H1 (cell line): ENCODE measurements around the gene ZNF879. TPM values are rescaled to one million over a fixed set of nuclear protein-coding genes. Genes with fewer than 3 reads are reported as not detected.

Experiments
- CTCF ChIA-PET: fragments of 300-600 bp; sonication (Branson Sonifier 250); formaldehyde crosslinking; loops from one replicate; lab custom pipeline; 2021; ENCODE audit not compliant: partially characterized antibody; lab: Charles Lee
- POLR2A ChIA-PET: fragments of 300-600 bp; sonication (Branson Sonifier 250); formaldehyde crosslinking; loops from one replicate; lab custom pipeline; 2021; ENCODE audit warnings: inconsistent platforms; ENCODE audit not compliant: partially characterized antibody; lab: Charles Lee
- DNase-seq, 2 experiments: peaks; one replicate each; pipeline versions ENCODE4 v3.0.0 to v3.0.0-alpha.2; 2010 to 2022; ENCODE audit warnings: low spot score in 2 of 2, low read depth in 1 of 2, mixed read lengths in 1 of 2
- FAIRE-seq: peaks from 2 replicates; lab custom pipeline; 2011; peaks lifted over from hg19 to GRCh38; lab: Jason Lieb, UNC
- H2AFZ ChIP-seq: 2 replicates; pipeline ENCODE4 v1.8.1; 2012; ENCODE audit warnings: low read length, inconsistent platforms
- H2AK5ac ChIP-seq: 2 replicates; pipeline ENCODE4 v1.6.1; 2013; ENCODE audit warnings: low read depth, low read length
- H2BK120ac ChIP-seq: replicated peaks from 2 replicates; pipeline ENCODE3; 2013; ENCODE audit warnings: low read depth, low read length, inconsistent platforms
- H2BK12ac ChIP-seq: 2 replicates; pipeline ENCODE4 v1.6.1; 2013; ENCODE audit warnings: low read depth, low read length
- H2BK15ac ChIP-seq: 2 replicates; pipeline ENCODE4 v1.6.1; 2013; ENCODE audit warnings: low read length
- H2BK20ac ChIP-seq: 2 replicates; pipeline ENCODE4 v1.6.1; 2013; ENCODE audit warnings: low read length
- H2BK5ac ChIP-seq: 2 replicates; pipeline ENCODE4 v1.6.1; 2013; ENCODE audit warnings: low read depth, low read length
- H3K14ac ChIP-seq: 2 replicates; pipeline ENCODE4 v1.6.1; 2013; ENCODE audit warnings: inconsistent platforms; ENCODE audit not compliant: insufficient read length
- H3K18ac ChIP-seq: 2 replicates; pipeline ENCODE4 v1.6.1; 2013; ENCODE audit warnings: low read length; ENCODE audit errors: extremely low read depth
- H3K23ac ChIP-seq: 2 replicates; pipeline ENCODE4 v1.6.1; 2013; ENCODE audit warnings: inconsistent platforms; ENCODE audit not compliant: insufficient read length
- H3K23me2 ChIP-seq: 2 replicates; pipeline ENCODE4 v1.6.1; 2013; ENCODE audit warnings: low read depth, low read length
- H3K27ac ChIP-seq: 2 replicates; pipeline ENCODE4 v1.6.1; 2011; ENCODE audit warnings: low read depth, low read length, inconsistent platforms
- H3K27me3 ChIP-seq, 4 experiments: replicated peaks in 1 of 4; 1 replicate in 1 of 4; 2 replicates in 3 of 4; pipeline versions ENCODE4 v1.6.1 to v1.8.1; 2011 to 2013; ENCODE audit warnings: low read length in 3 of 4, mild to moderate bottlenecking in 3 of 4, inconsistent platforms in 2 of 4, mixed read lengths in 2 of 4, moderate library complexity in 1 of 4; ENCODE audit not compliant: control insufficient read depth in 3 of 4, insufficient read depth in 3 of 4; ENCODE audit errors: extremely low read depth in 1 of 4
- H3K36me3 ChIP-seq, 4 experiments: 2 replicates each; pipeline versions ENCODE4 v1.6.1 to v1.8.1; 2011 to 2013; ENCODE audit warnings: mild to moderate bottlenecking in 4 of 4, low read length in 3 of 4, moderate library complexity in 2 of 4, control low read depth in 1 of 4, inconsistent platforms in 1 of 4; ENCODE audit not compliant: insufficient read depth in 4 of 4, control insufficient read depth in 2 of 4
- H3K4ac ChIP-seq: replicated peaks from 2 replicates; pipeline ENCODE3; 2013; ENCODE audit warnings: low read length, low read depth, mixed read lengths, inconsistent platforms; ENCODE audit not compliant: insufficient read length
- H3K4me1 ChIP-seq, 4 experiments: replicated peaks in 1 of 4; 1 replicate in 1 of 4; 2 replicates in 3 of 4; pipeline versions ENCODE4 v1.6.1 to v1.8.1; 2011 to 2013; ENCODE audit warnings: low read length in 3 of 4, inconsistent platforms in 2 of 4, mixed read lengths in 1 of 4; ENCODE audit not compliant: insufficient read depth in 4 of 4, control insufficient read depth in 3 of 4
- H3K4me2 ChIP-seq, 2 experiments: 2 replicates each; pipeline versions ENCODE4 v1.6.1 to v1.8.1; 2011 to 2013; ENCODE audit warnings: low read depth in 2 of 2, low read length in 2 of 2, control low read depth in 1 of 2, inconsistent platforms in 1 of 2, mild to moderate bottlenecking in 1 of 2; ENCODE audit not compliant: insufficient read depth in 1 of 2
- H3K4me3 ChIP-seq, 4 experiments: fragments of 200-600, 300-600 bp in 1 of 4; sonication (generic), shearing (Covaris generic), sonication (Bioruptor Twin) in 1 of 4; 2 replicates each; pipeline versions ENCODE4 v1.5.1 to v1.8.1; 2011 to 2016; ENCODE audit warnings: low read length in 4 of 4, low read depth in 3 of 4, control low read depth in 2 of 4, inconsistent platforms in 2 of 4, mild to moderate bottlenecking in 2 of 4, mixed read lengths in 1 of 4, moderate library complexity in 1 of 4; ENCODE audit not compliant: insufficient read depth in 2 of 4; ENCODE audit errors: extremely low read depth in 1 of 4
- H3K56ac ChIP-seq: replicated peaks from 2 replicates; pipeline ENCODE3; 2013; ENCODE audit warnings: low read depth, mild to moderate bottlenecking, mixed read lengths, low read length, inconsistent platforms; ENCODE audit not compliant: insufficient read length
- H3K79me1 ChIP-seq: 2 replicates; pipeline ENCODE4 v1.6.1; 2013; ENCODE audit warnings: low read depth, low read length, control low read depth
- H3K79me2 ChIP-seq, 2 experiments: 2 replicates each; pipeline versions ENCODE4 v1.6.1 to v1.8.1; 2012 to 2013; ENCODE audit warnings: low read length in 2 of 2, mild to moderate bottlenecking in 2 of 2, inconsistent platforms in 1 of 2; ENCODE audit not compliant: insufficient read depth in 2 of 2, control insufficient read depth in 1 of 2
- H3K9ac ChIP-seq, 4 experiments: replicated peaks in 1 of 4; 1 replicate in 1 of 4; 2 replicates in 3 of 4; pipeline versions ENCODE4 v1.6.1 to v1.8.1; 2011 to 2013; ENCODE audit warnings: low read depth in 3 of 4, low read length in 3 of 4, control low read depth in 2 of 4, mild to moderate bottlenecking in 2 of 4, moderate library complexity in 2 of 4, inconsistent platforms in 1 of 4; ENCODE audit errors: extremely low read depth in 1 of 4
- H3K9me3 ChIP-seq, 2 experiments: 2 replicates each; pipeline versions ENCODE4 v1.6.1 to v1.8.1; 2012 to 2013; ENCODE audit warnings: mild to moderate bottlenecking in 2 of 2, moderate library complexity in 2 of 2, control low read depth in 1 of 2, inconsistent platforms in 1 of 2, low read depth in 1 of 2, low read length in 1 of 2, mixed read lengths in 1 of 2; ENCODE audit not compliant: insufficient read depth in 2 of 2
- H4K20me1 ChIP-seq, 2 experiments: replicated peaks in 1 of 2; 2 replicates each; pipeline versions ENCODE3 to v1.8.1; 2011 to 2013; ENCODE audit warnings: inconsistent platforms in 2 of 2, low read length in 2 of 2, mild to moderate bottlenecking in 1 of 2; ENCODE audit not compliant: insufficient read depth in 2 of 2, control insufficient read depth in 1 of 2
- H4K5ac ChIP-seq: 2 replicates; pipeline ENCODE4 v1.6.1; 2013; ENCODE audit warnings: low read length, low read depth, mixed read lengths, inconsistent platforms; ENCODE audit not compliant: insufficient read length
- H4K8ac ChIP-seq: 2 replicates; pipeline ENCODE4 v1.8.0; 2013; ENCODE audit warnings: mild to moderate bottlenecking, moderate library complexity, low read length, inconsistent platforms; ENCODE audit not compliant: insufficient read depth; ENCODE audit errors: extremely low read depth
- H4K91ac ChIP-seq: replicated peaks from 2 replicates; pipeline ENCODE3; 2013; ENCODE audit warnings: low read length, mixed read lengths, inconsistent platforms; ENCODE audit not compliant: insufficient read length
- ASH2L ChIP-seq: fragments of 200-600, 300-600 bp; sonication (generic); IDR thresholded peaks from one replicate; pipeline ENCODE4 v1.7.1; 2017; ENCODE audit warnings: low read length
- GTF2F1 ChIP-seq: IDR thresholded peaks from 2 replicates; pipeline ENCODE4 v1.6.1; 2012; ENCODE audit warnings: low read depth, low read length, improper control_type of control experiment, borderline replicate concordance
- RAD21 ChIP-seq, 2 experiments: IDR thresholded peaks in 1 of 2; conservative IDR thresholded peaks in 1 of 2; 2 replicates each; pipeline ENCODE4 v1.6.1; 2011; ENCODE audit warnings: low read depth in 2 of 2, low read length in 2 of 2, improper control_type of control experiment in 1 of 2, inconsistent platforms in 1 of 2, mild to moderate bottlenecking in 1 of 2, moderate library complexity in 1 of 2
- SP4 ChIP-seq: IDR thresholded peaks from 2 replicates; pipeline ENCODE4 v1.6.1; 2012; ENCODE audit warnings: low read length, inconsistent platforms
- TAF7 ChIP-seq: optimal IDR thresholded peaks from 2 replicates; pipeline ENCODE3; 2011; ENCODE audit warnings: low read depth, mild to moderate bottlenecking, inconsistent platforms, low read length, moderate library complexity, borderline replicate concordance
- YY1 ChIP-seq: IDR thresholded peaks from 2 replicates; pipeline ENCODE4 v1.6.1; 2011; ENCODE audit warnings: low read depth, mild to moderate bottlenecking, low read length
- WGBS, 2 experiments: shearing (Covaris generic) in 1 of 2; methylation state at CpG; one replicate each; pipeline versions ENCODE4 v1.1.6 to v1.1.7; 2013 to 2015; ENCODE audit warnings: low lambda C conversion rate in 2 of 2, mixed read lengths in 2 of 2, inconsistent platforms in 1 of 2, low coverage in 1 of 2, missing lambda C conversion rate in 1 of 2; ENCODE audit not compliant: insufficient replicate concordance in 2 of 2, insufficient coverage in 1 of 2, insufficient read length in 1 of 2; ENCODE audit errors: extremely low coverage in 1 of 2, missing lambda C conversion rate in 1 of 2; 5-methylcytosine and 5-hydroxymethylcytosine counted together
- polyA plus RNA-seq, 7 experiments: library from polyadenylated mRNA; depleted of rRNA in 3 of 7; stranded (reverse) in 5 of 7; unstranded in 2 of 7; fragments of >200 nt in 5 of 7; fragments of 200-250 nt in 2 of 7; gene quantifications; 1 replicate in 5 of 7; 2 replicates in 1 of 7; 4 replicates in 1 of 7; pipeline versions ENCODE4 v1.2.1 to v1.2.3, GENCODE V29; 2011 to 2013; ENCODE audit warnings: missing spikeins in 2 of 7, mixed read lengths in 2 of 7
- total RNA-seq: library from RNA; stranded (reverse); fragmentation: NEBNext Ultra II Directional; extraction: Animal tissue kit (Norgen Biotek cat#: 25700); gene quantifications from 2 replicates; pipeline ENCODE4 v1.2.1, GENCODE V29; 2021
- TF ChIP-seq, protein P1 (sequence below): IDR thresholded peaks from 2 replicates; pipeline ENCODE4 v1.6.1; 2012; ENCODE audit warnings: inconsistent platforms

The ZNF879 gene
- total and polyA plus RNA-seq, 2 of the 8 experiments (the other 6 are each of a cell fraction or from before 2014, with no cell fraction given): 2.2 to 3.1 TPM

DNA sequence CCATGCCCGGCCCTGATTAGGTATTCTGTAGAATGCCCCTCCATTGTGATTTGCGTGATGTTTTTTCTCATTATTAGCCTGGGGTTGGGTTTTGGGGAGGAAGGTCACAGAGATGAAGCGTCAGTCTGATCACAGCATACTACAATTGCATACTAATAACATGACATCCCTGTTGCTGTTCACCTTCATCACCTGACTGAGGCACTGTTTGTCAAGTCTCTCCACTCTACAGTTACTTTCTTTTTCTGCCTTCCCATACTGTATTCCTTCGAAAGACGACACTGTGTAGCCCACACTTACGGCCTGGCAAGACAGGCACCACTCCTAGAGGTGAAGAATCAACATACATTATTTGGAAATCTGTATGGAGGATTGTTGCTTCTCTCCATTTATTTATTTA lies 42.1 kb downstream of the ZNF879 start:
- Histone ChIP-seq H3K4me2 (no peak overlapping the region), H3K4ac (no peak overlapping the region), H3K14ac (no peak overlapping the region), H4K91ac (no peak overlapping the region), H3K79me1 (peaks cover 2% of the 10 kb centered on the region; the same call in 1 of the 2 replicates), H3K79me2 (no peaks in the 10 kb centered on the region), H4K8ac (no peak overlapping the region), H3K18ac (no peak overlapping the region), H3K4me1 (peaks cover 0 to 3% (median 0%) of the 10 kb centered on the region in 4 experiments; a peak in 1 of 7 replicates), H2BK12ac (no peak overlapping the region), H2AFZ (no peak overlapping the region), H3K23me2 (peaks cover under 1% of the 10 kb centered on the region; the same call in 1 of the 2 replicates), H3K27me3 (peaks cover 0 to 3% (median 0%) of the 10 kb centered on the region in 4 experiments; a peak in 1 of 7 replicates), H2BK15ac (no peak overlapping the region), H3K9ac (no peak overlapping the region), H3K23ac (no peak overlapping the region), H3K9me3 (peaks cover 66% of the 10 kb centered on the region in 2 experiments), H2BK20ac (no peak overlapping the region), H2BK120ac (no peak overlapping the region), H3K36me3 (peaks cover 0 to 9% (median 4%) of the 10 kb centered on the region in 4 experiments; a peak in 4 of 8 replicates), H4K20me1 (no peaks in the 10 kb centered on the region), H2BK5ac (no peak overlapping the region), H3K27ac (no peak overlapping the region), H2AK5ac (no peak overlapping the region), H3K56ac (no peak overlapping the region), H3K4me3 (no peak overlapping the region), H4K5ac (no peak overlapping the region)
- POLR2A ChIA-PET: no interaction called here
- TF ChIP-seq RAD21 (IDR thresholded peaks at IDR 0.05 in 1 of 2, conservative IDR thresholded peaks at IDR 0.05 in 1 of 2; ENCODE audit: low read depth in 2 of 2, low read length in 2 of 2) (peak in 1 of 2 experiments; percentile 21; a peak in 1 of 4 replicates), TAF7 (no peak), YY1 (no peak), ASH2L (no peak), GTF2F1 (no peak), SP4 (no peak)
- TF ChIP-seq, protein P1, sequence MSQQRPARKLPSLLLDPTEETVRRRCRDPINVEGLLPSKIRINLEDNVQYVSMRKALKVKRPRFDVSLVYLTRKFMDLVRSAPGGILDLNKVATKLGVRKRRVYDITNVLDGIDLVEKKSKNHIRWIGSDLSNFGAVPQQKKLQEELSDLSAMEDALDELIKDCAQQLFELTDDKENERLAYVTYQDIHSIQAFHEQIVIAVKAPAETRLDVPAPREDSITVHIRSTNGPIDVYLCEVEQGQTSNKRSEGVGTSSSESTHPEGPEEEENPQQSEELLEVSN: no peak
- CTCF ChIA-PET: no interaction called here
- DNase-seq: no peak
- no peak for FAIRE-seq
- 90% methylated on average over 6 of the region's 6 CpGs; no CpG with 5 or more reads in 1 of the 2 experiments for WGBS, 2 experiments
